Esophagus muscularis mucosa (tissue), 3 donors: ENCODE data around the gene ADSS2.

Experiments used
- POLR2AphosphoS5 ChIP-seq, 2 donors: sonication (generic); formaldehyde crosslinking; IDR thresholded peaks; one replicate each; pipeline ENCODE4 v1.6.1; 2017; ENCODE audit warnings: antibody characterized with exemption in 2 of 2
- TF ChIP-seq, protein P1 (sequence below), 3 experiments: fragments of 200-600 bp in 2 of 3; fragments of 450-650 bp in 1 of 3; sonication (generic) in 2 of 3; IDR thresholded peaks; one replicate each; pipeline ENCODE4 v1.5.1; 2017 to 2019; ENCODE audit warnings: antibody characterized with exemption in 3 of 3, mild to moderate bottlenecking in 2 of 3, moderate library complexity in 1 of 3

DNA sequence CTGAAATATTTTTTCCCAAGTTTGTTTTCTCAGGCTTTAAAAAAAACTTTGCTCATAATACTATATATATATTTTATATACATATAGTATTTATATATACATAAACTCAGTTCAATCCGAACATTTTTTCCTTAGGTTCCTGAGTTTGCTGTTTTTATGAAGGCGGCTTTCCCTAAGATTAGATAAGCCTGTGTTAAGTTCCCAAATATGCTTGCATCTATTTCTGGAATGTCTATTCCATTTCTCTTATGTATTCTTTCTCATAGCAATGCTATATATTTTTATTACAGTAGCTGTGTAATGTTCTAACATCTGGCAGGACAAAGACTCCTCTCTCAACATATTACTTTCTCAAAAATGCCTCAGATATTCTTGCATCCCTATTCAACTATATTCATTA is 45.9 kb downstream of the ADSS2 start:
- TF ChIP-seq, protein P1, sequence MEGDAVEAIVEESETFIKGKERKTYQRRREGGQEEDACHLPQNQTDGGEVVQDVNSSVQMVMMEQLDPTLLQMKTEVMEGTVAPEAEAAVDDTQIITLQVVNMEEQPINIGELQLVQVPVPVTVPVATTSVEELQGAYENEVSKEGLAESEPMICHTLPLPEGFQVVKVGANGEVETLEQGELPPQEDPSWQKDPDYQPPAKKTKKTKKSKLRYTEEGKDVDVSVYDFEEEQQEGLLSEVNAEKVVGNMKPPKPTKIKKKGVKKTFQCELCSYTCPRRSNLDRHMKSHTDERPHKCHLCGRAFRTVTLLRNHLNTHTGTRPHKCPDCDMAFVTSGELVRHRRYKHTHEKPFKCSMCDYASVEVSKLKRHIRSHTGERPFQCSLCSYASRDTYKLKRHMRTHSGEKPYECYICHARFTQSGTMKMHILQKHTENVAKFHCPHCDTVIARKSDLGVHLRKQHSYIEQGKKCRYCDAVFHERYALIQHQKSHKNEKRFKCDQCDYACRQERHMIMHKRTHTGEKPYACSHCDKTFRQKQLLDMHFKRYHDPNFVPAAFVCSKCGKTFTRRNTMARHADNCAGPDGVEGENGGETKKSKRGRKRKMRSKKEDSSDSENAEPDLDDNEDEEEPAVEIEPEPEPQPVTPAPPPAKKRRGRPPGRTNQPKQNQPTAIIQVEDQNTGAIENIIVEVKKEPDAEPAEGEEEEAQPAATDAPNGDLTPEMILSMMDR (IDR thresholded peaks at IDR 0.05): no peak
- no peak for TF ChIP-seq POLR2AphosphoS5 (IDR thresholded peaks at IDR 0.05)
